Skeletal muscle cell (primary cell): Measurements from ENCODE around the gene MAGEB6B.
"Not testable (repeated sequence)": the region's sequence is repeated elsewhere in the genome, so short reads cannot be mapped to it uniquely, and the experiment has no call there.

Experiments
- DNase-seq: peaks from one replicate; pipeline ENCODE4 v3.0.0-alpha.2; 2010; ENCODE audit warnings: low read depth
- H3K4me3 ChIP-seq: 2 replicates; pipeline ENCODE4 v1.5.1; 2011; ENCODE audit warnings: low read depth, mild to moderate bottlenecking, control low read depth, low read length, moderate library complexity

The MAGEB6B gene, protein sequence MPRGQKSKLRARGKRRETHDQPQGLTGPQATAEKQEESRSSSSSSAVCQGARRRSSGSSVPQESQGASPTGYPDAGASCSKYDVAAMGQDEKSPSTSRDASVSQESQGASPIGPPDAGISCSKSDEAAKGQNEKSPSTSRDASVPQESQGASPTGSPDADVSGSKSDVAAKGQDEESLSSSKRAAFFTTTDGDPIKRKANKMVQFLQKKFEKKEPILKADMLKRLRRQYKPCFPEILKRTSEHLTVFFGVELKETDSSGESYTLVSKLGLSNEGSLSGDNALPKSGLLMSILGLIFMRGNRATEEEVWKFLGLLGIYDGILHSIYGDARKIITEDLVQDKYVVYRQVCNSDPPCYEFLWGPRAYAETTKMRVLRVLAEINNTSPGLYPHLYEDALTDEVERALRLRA

GRCh38 chrX:26160301-26160700 lies at the start of gene MAGEB6B:
TSS of gene MAGEB6B (plus strand) at chrX:26160601. CDS start at chrX:26160601, 0 bp downstream.
- no peak within 1 kb of the TSS for H3K4me3 ChIP-seq
- DNase-seq: no peak

DNA sequence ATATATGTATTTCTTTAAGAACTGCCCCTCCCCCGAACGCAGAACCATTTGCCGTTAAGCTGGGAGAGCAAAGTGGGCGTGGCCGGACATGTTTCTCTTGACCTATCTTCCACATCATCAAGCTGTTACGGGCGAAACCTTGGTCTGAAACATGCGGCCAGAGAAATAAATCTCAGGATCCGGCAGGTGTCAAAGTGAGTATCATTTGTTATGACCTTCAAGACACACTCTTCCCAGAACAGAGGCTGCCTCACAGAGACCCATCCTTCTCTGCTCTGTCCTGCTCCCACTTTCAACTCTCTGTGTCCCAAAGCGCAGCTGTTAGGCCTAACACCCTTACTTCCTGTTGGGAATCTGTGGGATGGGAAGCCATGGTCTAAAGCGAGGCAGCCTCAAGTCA lies 22.1 kb upstream of the MAGEB6B start, which contains the start of gene MAGEB18:
Gene MAGEB18 (plus strand): TSS at position 70 of the 400 bp plus-strand sequence. CDS start 643 bp downstream, outside the sequence.
- DNase-seq: no peak
- no peak within 1 kb of the TSS for H3K4me3 ChIP-seq

DNA sequence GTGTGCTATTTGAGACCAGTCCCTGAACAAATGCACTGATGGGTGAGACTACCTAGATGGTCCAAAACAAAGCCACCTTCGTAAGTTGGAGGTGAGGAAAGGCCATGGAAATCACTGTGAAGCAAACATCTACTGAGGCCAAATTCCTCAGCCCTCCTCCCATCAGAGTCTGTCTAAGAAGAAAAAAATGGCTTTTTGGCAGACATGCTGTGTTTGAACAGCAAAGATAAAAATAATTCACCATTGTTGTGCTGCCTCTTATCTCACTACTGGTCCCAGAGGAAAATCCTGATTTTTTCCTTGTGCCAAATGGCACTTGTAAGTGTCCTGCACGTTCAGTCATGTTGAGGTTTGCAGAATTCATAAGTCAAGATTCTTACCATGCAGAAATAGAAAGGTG lies 14.4 kb upstream of the MAGEB6B start:
- DNase-seq: no peak
- no peak overlapping the region for H3K4me3 ChIP-seq

GRCh38 chrX:26192204-26192603 lies 31.8 kb downstream of the MAGEB6B start, which contains the start of gene MAGEB6:
TSS of gene MAGEB6 (plus strand) at chrX:26192440. CDS start at chrX:26193847, 1,407 bp downstream.
- DNase-seq: no peak
- H3K4me3 ChIP-seq: no peak within 1 kb of the TSS

DNA sequence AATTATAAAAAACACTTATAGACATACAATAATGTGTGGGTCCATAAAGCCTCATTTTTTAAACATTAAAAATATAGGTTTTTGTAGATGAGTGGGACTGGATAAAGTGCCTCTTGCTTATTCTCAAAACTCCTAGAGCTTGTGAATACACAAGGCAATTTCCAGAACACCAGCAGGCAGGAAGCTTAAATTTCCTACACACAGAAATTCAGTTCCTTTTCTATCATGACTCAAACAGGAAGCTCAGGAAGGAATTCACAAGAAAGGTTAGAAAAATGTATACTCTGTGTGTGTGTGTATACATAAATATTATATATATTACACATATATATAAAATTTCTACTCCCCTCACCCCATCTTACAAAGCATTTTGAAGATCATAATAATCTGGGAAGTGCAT lies 43.2 kb downstream of the MAGEB6B start:
- no peak for DNase-seq
- H3K4me3 ChIP-seq: no peak overlapping the region

DNA sequence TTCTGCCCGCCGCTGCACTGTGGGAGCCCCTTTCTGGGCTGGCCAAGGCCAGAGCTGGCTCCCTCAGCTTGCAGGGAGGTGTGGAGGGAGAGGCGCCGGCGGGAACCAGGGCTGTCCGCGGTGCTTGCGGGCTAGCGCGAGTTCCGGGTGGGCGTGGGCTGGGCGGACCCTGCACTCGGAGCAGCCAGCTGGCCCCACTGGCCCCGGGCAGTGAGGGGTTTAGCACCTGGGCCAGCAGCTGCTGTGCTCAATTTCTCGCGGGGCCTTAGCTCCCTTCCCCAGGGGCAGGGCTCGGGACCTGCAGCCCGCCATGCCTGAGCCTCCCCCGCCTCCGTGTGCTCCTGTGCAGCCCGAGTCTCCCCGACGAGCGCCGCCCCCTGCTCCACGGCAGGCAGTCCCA lies 44.3 kb downstream of the MAGEB6B start:
- DNase-seq, H3K4me3 ChIP-seq: not testable (repeated sequence)

DNA sequence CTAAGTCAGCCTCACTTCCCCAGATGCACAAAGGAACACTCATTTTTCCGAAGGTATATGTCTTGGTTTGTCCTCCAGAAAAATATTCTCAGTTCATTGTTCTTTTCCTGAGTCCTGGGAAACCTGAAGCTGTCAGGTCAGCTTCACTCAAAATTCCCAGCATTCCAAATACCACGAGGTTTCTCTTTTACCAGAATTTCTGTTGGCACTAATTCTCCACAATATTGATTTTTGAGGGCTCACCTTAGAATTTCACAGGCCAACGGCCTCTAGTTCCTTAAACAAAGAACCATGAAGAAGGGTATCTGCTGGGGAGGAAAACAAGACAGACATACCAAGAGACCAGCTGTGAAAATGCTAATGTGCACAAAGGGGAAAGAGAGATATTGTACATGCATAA lies 47.6 kb downstream of the MAGEB6B start:
- H3K4me3 ChIP-seq: no peak overlapping the region
- DNase-seq: no peak
